HG02798 (cell line): Measurements from ENCODE around the gene TXNRD2.

ENCODE experiments used
- ATAC-seq: cut with Tn5 transposase; IDR thresholded peaks from one replicate; pipeline ENCODE4 v1.9.1; 2021; ENCODE audit warnings: mild to moderate bottlenecking; ENCODE audit not compliant: unreplicated experiment, poor library complexity

The TXNRD2 gene

DNA sequence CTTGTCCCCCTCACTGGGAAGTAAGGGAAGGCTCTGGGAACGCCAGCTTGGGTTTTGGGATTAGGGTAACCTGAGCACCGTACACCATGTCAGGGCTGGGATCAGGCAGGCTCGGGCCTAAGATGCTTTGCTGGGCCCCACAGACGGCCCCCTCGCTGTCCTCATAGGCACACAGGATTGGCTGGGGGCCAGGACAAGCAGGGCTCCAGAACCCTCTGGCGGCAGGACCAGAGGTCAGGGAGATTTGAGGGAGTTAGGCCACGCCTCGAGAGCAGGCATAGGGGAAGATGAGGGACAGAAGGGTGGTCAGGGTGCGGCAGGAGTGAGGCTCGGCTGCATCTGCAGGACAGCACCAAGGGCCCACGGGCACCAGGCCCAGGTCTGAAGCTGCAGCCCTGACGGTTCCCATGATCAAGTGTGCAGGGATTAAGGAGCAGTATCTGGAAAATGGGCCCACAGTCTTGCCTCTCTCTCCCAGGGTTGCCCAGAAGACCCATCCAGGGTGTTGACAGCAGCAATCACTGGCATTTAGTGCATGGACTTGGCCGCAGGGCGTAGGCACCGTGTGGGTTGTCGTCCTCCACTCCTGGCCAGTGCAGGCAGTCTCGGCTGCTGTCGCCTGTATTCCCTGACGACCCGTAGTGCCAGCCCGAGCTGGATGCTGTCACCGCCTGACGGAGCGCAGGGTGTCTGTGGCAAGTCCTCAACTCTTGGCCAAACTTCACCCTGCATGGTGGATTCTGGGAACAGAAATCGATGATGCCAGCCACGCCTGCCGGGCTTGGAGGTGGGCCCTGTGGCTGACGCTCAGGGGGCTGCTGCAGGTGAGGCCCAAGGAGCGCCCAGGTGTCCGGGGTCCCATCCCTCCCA is 71.2 kb downstream of the TXNRD2 start:
- no peak for ATAC-seq

DNA sequence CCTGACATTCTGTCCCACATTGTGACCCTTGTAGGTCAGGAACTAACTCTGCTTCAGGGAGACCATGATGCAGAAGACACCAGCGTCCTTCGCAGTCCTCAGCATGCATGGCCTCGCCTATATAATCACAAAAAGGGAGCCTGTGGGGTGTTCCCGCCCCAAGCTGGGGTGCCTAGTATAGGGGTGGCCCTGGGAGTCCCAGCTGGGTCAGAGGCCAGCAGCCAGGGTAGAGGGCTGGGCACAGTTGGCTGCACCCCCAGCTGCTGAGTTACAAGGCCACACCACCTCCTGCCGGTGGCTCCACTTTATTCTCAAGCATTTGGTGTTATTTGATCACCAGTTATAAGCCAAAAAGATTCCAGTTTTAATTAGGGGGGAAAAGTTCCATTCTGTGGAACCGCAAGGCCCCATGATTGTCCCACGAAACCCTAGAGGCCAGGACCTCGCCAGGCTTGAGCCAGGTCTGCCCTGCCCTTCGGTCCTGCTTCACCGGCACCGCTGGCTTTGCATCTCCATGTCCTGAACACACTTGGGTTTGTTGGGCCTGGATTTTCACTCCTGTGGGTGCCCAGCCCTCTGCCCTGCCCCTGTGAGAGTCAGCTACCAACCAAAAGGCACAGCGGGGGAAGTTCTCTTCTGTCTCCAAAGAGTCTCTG is 72.0 kb downstream of the TXNRD2 start:
- ATAC-seq: no peak

DNA sequence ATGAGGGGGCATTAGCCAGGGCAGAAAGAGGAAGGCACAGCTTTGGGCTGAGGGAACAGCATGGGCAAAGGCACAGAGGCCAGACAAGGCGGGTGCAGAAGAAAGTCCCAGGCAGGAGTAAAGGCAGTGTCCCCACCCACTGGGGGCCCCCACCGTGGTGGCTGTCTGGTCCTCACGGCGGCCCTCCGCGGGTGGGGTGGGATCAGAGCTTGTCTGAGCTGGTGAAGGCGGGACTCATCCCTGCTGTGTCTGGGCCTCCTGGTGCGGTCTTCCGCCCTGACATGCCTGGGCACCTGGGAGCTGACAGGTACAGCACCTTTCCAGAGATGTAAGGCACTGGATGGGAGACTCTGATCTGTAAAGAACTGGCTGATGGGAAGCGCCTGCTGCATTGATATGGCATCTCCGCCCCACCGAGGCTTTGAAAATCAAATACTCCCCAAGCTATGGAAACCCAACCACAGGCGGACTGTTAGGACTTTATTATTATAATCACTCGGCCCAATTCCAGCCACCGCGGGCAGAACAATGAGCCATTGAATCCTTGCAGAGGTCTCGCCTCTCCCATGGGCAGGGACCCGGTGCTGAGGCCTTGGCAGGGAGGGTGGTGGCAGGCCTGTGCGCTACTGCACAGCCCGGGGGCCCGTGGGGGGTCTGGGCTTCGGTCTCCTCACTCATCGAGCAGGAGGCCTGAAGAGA is 72.7 kb downstream of the TXNRD2 start:
- ATAC-seq: no peak

DNA sequence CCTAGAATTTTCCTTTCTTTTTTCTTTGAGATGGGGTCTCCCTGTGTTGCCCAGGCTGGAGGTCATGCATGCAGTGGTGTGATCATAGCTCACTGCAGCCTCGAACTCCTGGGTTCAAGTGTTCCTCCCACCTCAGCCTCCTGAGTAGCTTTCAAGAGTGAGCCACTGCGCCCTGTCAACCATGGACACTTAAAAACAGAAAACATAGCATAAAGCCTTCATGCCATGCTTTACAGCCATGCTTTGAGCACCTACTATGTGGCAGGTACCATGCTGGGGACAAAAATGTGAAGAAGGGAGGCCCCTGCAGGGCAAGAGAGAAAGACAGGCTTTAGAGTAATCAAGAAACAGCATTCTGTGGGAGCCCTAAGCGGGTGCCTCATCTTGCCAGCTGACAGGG is 73.3 kb downstream of the TXNRD2 start:
- no peak for ATAC-seq

DNA sequence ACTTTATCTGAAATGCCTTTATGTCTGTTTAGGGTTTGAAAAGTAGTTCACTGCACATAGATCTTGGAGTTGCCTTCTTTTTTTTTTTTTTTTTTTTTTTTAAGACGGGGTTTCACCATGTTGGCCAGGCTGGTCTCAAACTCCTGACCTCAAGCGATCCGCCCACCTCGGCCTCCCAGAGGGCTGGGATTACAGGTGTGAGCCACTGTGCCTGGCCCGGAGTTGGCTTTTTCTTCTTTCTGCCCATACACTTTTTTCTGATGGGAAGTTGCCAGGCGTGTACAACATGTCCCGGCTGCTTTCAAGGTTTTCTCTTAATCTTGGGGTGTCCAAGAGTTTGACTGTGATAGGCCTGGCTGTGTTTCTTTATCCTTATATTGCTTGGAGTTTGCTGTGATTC is 74.0 kb downstream of the TXNRD2 start:
- ATAC-seq: no peak

DNA sequence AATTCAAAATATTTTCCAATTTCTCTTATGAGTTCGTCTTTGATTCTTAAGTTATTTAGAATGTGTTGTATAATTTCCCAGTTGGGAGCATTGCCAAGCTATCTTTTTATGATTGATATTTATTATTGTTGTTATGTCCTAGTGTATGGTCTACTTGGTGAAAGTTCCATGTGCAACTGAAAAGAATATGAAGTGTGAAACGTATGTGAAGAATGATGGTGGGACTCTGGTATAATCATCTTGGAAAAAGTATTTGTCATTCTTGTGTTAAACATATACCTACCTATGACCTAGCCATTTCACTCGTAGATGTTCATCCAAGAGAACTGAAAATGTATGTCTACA is 75.0 kb downstream of the TXNRD2 start:
- ATAC-seq: no peak

DNA sequence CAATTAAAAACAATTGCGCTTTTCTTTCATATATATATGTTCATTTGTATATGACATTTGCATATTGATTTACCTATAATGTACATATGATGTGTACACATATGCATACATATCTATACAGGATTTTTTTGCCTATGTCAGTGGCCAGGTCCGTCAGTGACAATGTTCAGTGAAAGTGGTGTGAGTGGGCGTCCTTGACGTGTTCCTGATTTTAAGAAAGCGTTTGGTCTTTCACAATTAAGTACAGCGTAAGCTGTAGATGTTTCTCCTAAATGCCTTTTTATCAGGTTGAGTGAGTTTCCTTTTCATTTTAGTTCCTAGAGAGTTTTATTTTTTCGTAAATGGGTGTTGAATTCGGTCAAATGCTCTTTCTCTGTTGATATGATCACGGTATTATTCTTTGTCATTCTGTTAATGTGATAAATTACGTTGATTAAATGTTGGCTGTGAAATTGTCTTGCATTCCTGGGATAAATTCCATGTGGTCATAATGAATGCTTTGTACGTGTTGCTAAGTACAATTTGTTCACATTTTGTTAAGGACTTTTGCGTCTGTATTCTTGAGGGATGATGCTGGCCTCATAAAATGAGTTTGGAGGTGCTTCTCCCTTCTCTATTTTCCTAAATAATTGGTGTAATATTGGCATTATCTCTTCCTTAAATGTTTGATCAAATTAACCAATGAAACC is 76.3 kb downstream of the TXNRD2 start:
- no peak for ATAC-seq

DNA sequence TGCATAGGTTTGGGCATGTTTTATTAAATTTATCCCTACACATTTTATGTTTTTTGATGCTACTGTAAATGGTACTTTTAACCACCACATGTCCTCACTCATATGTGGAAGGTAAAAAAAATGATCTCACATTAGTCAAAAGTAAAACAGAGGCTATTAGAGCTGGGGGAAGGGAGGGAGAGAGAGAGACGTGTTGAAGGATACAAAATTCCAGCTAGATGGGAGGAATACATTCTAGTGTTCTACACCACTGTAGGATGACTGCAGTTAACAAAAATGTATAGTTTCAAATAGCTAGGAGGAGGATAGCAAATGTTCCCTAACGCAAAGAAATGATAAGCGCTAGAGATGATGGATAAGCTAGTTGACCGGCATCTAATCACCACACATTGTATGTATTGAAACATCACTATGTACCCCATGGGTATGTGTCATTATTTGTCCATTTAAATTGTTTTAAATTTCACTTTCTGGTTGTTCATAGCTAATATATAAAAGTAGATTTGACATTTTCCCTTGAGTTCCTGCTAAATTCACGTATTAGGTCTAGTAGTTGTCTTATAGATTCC is 77.0 kb downstream of the TXNRD2 start:
- no peak for ATAC-seq

DNA sequence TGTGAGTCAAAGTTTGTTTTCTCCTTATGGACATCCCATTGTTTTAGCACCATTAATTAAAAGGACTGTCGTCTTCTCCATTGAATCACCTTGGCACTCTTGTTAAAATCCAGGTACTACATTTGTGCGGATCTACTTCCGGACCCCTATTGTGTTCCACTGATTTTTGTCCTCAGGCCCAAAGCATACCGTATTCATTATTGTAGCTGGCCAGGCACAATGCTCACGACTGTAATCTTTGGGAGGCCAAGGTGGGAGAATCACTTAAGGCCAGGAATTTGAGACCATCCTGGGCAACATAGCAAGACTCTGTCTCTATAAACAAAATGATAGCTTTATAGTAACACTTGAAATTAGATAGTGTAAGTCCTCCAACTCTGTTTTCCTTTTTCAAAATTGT is 78.0 kb downstream of the TXNRD2 start:
- ATAC-seq: no peak

DNA sequence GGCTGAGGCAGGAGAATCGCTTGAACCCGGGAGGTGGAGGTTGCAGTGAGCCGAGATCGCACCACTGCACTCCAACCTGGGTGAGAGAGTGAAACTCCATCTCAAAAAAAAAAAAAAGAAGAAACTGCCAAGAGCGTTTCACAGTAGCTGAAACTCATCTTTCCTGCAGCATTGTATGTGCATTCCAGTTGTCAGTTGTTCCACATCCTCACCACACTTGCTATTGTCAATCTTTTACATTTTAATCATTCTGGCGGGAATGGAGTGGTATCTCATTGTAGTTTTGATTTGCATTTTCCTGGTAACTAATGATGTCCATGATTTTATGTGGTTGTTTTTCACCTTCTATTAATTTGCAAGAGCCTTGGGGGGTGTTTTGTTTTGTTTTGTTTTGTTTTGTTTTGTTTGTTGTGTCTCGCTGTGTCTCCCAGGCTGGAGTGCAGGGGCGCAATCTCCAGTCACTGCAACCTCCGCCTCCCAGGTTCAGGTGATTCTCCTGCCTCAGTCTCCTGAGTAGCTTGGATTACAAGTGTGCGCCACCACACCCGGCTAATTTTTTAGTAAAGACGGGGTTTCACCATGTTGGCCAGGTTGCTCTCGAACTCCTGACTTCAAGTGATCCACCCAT is 78.9 kb downstream of the TXNRD2 start:
- ATAC-seq: no peak

DNA sequence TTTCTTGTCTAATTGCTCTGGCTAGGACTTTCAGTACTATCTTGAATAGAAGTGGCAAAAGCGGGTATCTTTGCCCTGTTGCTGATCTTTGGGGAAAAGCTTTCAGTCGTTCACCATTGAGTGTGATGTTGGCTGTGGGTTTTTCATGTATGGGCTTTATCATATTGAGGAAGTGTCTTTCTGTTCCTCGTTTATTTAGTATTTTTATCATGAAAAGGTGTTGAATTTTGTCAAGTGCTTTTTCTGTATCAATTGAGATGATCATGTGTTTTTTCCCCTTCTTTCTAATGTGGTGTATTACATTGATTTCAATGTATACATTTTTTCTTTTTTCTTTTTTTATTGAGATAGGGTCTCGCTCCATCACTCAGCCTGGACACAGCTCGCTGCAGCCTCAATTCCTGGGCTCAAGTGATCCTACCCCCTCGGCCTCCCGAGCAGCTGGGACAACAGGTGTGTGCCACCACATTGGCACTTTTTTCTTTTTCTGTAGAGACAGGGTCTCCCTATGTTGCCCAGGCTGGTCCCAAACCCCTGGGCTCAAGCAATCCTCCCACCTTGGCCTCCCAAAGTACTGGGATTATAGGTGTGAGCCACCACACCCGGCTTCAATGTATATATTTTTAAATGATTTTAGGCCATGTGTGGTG is 81.6 kb downstream of the TXNRD2 start:
- no peak for ATAC-seq

DNA sequence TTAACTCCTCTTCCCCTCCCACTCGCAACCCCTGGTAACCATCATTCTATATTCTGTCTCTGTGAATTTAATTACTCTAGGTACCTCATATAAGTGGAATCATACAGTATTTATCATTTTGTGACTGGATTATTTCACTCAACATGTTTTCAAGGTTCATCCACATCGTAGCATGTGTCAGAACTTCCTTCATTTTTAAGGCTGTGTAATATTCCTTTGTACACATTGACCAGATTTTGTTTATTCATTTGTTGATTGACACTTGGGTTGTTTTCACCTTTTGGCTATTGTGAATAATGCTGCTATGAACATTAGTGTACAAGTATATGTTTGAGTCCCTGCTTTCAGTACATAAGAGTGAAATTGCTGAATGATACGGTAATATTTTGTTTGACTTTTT is 84.2 kb downstream of the TXNRD2 start:
- no peak for ATAC-seq

DNA sequence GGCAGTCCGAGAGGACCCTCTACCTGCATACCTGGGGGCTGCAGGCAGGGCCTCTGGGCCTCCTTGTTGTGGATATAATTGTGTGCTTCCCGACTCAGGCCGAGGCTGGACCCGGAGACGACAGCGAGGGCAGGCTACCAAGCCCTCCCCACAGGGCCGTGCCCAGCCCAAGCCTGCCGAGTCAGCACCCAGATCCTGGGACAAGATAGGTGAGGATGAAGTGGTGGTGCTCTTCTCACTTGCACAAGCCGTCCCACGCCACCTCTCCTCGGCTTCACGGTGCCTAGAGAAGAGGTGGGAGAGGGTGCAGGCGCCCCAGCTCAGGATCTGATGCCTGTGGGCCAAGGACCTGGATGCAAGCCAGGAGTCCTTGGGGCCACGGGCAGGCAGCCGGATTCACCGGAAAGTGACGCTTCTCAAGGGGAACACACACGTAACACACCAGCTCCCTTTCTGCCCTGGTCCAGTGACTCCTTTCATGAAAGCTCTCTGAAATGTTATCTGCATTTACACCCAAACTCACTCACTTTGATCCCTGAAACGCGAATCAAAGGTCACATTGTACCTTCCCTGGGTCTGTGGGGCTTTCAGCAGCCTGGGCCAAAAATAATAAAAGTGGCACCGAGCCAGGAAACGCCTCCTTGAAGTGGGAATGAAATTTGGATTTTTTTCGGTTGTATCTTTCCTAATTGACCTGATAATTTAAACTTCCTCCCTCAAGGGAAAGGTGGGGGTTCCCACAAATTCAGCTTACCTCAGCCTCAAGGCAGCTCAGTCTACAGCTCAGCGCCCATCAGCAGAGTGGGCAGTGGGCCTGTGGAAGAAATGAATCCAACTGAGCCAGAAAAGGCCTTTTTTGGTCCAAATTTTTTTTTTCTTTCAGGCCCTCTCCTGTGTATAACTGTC is 85.9 kb downstream of the TXNRD2 start:
- ATAC-seq: peak; percentile 4

DNA sequence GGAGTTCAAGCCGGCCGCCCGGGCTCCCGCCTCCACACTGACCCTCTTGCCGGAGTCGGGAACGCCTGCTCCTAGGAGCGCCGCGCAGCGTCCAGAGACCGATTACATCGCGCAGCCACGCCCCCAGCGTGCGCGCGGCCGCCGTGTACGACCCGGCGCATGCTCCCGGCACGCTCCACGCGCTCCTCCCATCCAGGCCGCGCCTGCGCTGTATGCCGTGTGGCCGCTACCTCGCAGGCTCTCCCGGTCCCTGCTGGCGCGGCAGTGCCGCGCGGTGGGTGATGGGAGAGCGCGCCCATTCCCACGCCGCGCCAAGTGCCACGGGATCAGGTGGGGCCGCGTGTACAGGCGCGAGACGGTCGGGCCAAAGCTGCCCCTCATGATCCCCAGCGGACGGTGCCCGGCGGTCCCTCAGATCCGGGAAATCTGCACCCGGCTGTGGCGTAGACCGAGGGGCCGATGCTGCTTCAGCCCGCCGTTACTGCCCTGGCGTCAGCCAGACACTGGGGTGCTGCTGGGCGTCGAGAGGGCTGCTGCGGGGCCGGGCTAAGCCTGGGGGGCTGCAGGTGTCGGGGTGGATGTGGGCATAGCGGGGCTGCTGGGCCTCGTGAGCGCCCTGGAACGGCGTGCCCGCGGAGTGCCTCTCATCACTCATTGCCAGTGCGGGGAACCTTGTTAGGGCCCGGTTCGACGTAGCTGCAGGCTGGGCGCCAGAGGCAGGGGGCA is 86.7 kb downstream of the TXNRD2 start, which contains the start of the genes GNB1L and RTL10:
GNB1L (minus strand) TSS at position 97 of the 726 bp plus-strand sequence. CDS start 33,519 bp downstream, outside the sequence.
RTL10 (minus strand) TSS at position 97 of the 726 bp plus-strand sequence. CDS start 2,613 bp downstream, outside the sequence.
- ATAC-seq: peak; percentile 92

DNA sequence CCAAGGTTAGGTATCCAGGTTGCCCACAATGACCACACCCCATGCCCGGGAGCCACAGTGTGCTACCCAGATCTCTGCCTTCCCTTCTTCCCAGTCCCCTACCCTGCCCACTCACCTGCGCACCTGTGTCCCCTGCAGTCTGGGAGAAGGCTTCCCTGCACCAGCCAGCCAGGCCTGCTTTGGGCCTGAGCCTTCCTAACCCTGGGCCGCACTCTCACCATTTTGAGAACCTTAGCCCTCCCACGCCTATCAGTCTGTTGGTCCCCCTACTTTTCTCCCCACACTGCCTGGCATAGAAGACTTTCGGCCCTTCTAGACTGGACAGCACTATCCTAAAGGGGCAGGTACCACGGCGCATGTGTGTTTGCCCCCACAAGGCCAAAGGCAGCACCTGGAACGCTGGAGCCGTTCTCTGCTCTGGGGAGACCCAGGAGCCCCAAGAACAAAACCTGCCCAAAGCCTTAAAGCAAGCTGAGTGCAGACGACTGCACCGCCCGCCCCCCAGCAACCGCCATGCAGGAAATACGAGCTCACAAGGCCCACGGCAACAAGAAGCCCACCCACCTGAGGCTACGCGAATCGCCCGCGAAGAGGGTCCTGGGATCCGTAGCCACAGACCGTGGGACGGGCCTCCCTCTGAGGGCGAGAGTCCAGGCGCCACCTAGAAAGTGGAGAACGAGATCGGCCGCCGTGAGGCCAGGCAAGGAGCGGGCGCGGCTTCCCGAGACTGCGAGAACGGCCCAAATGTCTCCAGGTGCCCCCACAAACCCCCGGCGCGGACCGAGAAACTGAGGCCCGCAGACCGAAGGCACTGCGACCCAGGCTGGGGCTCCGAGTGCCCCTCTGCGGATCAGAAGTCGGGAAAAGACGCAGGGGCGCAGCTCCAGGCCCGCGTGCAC is 87.5 kb downstream of the TXNRD2 start:
- ATAC-seq: no peak

DNA sequence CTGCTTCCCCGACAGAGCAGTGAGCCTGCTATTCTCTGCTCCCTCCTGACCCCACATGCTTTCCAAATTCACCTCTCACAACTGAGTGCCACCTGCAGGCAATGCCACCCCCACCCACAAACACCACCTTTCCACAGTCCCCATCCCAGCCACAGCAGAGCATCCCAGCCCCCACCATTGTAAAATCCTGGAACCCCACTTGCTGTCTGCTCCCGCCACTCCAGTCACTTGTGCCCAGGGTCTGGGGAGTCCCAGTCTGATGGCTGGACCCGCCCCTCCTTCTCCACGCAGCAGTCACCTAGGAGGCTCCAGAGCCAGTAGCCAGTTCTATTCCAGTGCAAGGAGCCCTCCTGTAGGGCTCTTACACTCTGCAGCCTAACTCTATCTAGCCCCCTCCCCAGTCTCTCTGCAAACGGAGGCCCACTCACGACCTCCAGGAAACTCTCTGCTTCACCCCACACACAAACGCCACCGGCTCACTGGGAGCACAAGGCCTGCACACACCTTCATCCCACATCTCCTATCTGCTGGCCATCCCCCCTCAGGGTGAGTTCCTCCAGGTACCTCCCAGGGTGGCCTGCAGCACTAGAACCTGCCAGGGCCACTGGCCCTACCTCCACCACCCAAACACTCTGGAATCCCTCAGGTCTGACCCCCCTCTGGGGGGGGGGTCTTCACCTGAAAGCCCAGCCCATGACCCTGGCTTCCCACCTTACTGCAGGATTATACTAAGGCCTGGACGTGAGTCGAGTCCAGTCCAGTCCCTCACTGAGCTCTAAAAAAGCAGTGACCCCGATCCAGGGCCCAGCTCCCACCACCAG is 88.3 kb downstream of the TXNRD2 start:
- ATAC-seq: no peak
